ENCODE results near the gene SLC38A2. TPM values are rescaled to one million over a fixed set of nuclear protein-coding genes. Genes with fewer than 3 reads are reported as not detected.

SLC38A2 gene
- total RNA-seq, 6 experiments from 2014 or later: 787 to 1,148 (median 975) TPM

DNA sequence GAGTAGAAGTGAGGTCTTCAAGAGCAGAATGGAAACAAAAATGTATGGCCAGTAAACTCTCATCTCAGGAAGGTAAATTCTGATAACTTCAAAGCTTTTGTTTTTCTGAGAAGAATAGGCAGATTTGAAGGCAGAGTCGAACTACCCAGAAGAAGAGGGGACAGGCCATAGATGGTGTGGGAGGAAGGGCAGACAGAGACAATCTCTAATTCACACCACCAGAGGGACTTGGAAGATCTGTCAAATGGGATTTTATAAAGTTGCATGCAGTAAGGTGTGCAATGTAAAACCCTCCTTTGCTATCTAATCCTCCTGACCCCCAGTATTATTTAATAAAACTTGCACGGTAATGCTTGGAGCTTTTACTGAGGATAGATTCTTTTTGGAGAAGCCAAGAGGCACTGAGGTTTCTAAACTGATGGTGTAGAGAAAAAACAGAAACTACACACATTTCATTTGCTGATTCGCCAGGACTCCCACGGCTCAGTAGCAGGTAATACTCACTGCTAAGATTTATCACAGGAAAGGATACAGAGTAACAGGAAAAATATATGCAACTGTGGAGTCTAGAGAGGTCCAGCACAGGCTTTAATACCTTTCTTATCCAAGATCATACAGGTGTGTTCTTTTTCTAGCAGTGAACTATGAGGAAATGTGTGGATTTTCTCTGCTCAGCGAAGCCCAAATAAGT, 18.3 kb downstream of the SLC38A2 start:
- peaks cover 8% of the 10 kb centered on the region for H3K36me3 Mint-ChIP-seq (ENCODE audit: low read depth)
- no peaks in the 10 kb centered on the region for H3K9me3 Mint-ChIP-seq
- DNase-seq: no peak
- TF ChIP-seq, protein P1, sequence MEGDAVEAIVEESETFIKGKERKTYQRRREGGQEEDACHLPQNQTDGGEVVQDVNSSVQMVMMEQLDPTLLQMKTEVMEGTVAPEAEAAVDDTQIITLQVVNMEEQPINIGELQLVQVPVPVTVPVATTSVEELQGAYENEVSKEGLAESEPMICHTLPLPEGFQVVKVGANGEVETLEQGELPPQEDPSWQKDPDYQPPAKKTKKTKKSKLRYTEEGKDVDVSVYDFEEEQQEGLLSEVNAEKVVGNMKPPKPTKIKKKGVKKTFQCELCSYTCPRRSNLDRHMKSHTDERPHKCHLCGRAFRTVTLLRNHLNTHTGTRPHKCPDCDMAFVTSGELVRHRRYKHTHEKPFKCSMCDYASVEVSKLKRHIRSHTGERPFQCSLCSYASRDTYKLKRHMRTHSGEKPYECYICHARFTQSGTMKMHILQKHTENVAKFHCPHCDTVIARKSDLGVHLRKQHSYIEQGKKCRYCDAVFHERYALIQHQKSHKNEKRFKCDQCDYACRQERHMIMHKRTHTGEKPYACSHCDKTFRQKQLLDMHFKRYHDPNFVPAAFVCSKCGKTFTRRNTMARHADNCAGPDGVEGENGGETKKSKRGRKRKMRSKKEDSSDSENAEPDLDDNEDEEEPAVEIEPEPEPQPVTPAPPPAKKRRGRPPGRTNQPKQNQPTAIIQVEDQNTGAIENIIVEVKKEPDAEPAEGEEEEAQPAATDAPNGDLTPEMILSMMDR (IDR thresholded peaks at IDR 0.05): peak; percentile 47
- H3K27me3 Mint-ChIP-seq (ENCODE audit: insufficient read depth): peaks cover 21% of the 10 kb centered on the region
- no peak overlapping the region for H3K27ac Mint-ChIP-seq
- no peak overlapping the region for H3K4me3 Mint-ChIP-seq
- H3K4me1 Mint-ChIP-seq (ENCODE audit: low read depth): peaks cover 37% of the 10 kb centered on the region

DNA sequence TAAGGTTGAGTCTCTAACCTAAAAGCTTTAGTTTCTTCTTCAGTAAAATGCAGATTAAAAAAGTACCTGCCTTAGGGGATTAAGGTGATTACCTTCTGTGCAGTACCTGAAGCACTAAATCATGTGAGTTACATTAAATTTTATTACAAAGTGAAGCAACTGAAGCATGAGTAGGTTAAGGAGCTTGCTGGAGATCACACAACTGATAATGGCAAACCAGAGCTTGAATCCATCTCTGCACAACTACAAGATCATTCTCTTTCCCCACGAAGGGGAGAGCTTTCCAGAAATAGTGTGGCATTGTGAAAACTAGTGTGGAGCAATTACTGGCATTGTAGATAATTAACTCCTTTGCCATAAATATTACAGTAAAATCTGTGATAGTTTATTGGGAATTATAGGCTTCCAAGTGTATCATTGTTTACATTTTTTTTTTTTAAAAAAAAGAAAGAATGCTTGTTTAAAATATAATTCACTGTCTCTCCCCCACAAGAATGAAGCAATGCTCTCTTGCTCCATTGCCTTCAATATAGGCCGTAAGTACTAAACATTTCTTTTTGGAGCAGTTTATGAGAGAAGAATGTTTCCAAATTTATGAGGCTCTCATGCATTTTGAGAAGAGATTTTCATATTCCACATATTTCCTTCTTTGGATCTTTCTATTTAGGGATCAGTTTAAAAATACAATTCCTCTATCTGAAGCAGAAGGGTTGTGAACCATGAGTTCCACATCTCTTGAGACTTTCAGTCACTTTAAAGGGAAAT, 20.5 kb downstream of the SLC38A2 start:
- no peaks in the 10 kb centered on the region for H3K36me3 Mint-ChIP-seq (ENCODE audit: low read depth)
- H3K9me3 Mint-ChIP-seq: no peaks in the 10 kb centered on the region
- no peak for DNase-seq
- no peak overlapping the region for H3K4me3 Mint-ChIP-seq
- peaks cover 24% of the 10 kb centered on the region for H3K4me1 Mint-ChIP-seq (ENCODE audit: low read depth)
- H3K27ac Mint-ChIP-seq: no peak overlapping the region
- H3K27me3 Mint-ChIP-seq (ENCODE audit: insufficient read depth): peaks cover 13% of the 10 kb centered on the region
- TF ChIP-seq, protein P1 (IDR thresholded peaks at IDR 0.05): no peak

DNA sequence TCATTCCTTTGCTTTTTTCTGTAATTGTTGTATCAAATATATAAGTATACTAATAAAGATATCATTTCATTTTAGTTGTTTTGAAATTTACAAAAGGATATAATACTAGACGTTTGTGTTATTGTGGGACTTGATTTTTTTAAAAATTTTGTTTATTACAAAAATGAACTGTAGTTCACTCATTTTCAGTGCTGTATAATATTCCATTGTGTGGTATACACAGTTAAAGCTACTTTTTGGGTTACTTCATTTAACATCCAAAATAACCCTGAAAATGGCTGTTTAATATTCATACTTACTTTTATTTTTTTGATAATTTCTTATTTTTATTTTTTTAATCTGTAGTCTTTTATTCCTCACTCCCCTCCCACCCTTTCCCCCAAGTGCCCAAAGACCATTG, 21.4 kb downstream of the SLC38A2 start:
- TF ChIP-seq, protein P1 (IDR thresholded peaks at IDR 0.05): no peak
- no peak overlapping the region for H3K4me3 Mint-ChIP-seq
- no peaks in the 10 kb centered on the region for H3K36me3 Mint-ChIP-seq (ENCODE audit: low read depth)
- H3K4me1 Mint-ChIP-seq (ENCODE audit: low read depth): peaks cover 24% of the 10 kb centered on the region
- no peak for DNase-seq
- no peak overlapping the region for H3K27ac Mint-ChIP-seq
- H3K9me3 Mint-ChIP-seq: no peaks in the 10 kb centered on the region
- peaks cover 4% of the 10 kb centered on the region; the same call in 1 of the 2 replicates for H3K27me3 Mint-ChIP-seq (ENCODE audit: insufficient read depth)

DNA sequence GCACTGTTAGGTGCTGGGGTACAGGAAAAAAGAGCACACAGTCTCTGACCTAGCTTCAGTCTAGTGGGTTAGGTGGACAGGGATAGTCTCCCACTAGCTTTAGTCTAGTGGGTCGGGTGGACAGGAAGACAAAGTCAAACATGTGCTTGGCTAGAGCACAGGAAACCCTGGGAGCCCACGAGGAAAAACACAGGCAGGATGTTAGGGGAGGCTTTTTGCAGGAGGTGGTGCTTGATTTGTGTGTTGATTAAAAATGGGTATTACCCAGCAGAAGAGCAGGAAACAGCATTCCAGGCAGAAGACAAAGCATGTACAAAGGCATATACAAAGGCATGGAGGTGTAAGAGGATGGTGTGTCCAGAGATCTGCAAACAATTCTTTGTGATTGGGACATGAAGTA, 23.3 kb downstream of the SLC38A2 start:
- Mint-ChIP-seq H3K27ac (no peak overlapping the region), H3K36me3 (ENCODE audit: low read depth) (no peaks in the 10 kb centered on the region), H3K4me1 (ENCODE audit: low read depth) (peaks cover 24% of the 10 kb centered on the region), H3K27me3 (ENCODE audit: insufficient read depth) (no peaks in the 10 kb centered on the region; the same call in 1 of the 2 replicates), H3K9me3 (no peaks in the 10 kb centered on the region), H3K4me3 (no peak overlapping the region)
- TF ChIP-seq, protein P1 (IDR thresholded peaks at IDR 0.05): no peak
- no peak for DNase-seq

DNA sequence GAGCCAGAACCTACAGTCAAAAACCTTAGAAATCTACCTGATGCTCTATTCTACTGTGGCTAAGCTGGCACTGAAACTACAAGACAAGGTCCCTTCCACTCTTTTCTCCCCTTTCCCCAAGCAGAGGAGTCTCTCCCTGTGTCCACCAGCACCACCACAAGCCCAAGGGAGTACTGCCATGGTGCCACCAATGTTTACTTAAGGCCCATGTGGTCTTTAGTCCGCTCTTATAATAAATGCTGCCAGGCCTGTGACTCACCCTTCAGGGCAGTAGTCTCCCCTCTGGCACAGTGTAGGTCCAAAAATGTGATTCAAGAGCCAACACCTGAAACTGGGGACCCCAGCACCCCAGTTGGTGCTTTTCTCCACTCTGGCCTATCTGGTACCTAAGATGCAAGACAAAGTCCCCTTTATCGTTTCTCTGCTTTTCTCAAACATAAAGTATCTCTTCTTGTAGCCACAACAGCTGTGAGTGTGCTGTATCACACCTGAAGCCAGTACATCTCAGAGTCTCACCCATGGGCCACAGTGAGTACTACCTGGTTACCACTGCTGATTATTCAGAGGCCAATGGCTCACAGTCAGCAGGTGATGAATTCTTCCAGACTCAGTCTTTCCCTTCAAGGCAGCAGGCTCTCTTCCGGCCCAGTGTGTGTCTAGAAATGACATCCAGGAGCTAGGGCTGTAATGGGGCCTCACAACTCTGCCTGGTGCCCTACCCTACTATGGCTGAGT, 29.3 kb downstream of the SLC38A2 start:
- H3K4me3 Mint-ChIP-seq: no peak overlapping the region
- no peaks in the 10 kb centered on the region for H3K9me3 Mint-ChIP-seq
- peaks cover 1% of the 10 kb centered on the region; the same call in 1 of the 2 replicates for H3K27me3 Mint-ChIP-seq (ENCODE audit: insufficient read depth)
- peak overlapping the region; percentile 6; the same call in 1 of the 2 replicates for H3K27ac Mint-ChIP-seq
- H3K36me3 Mint-ChIP-seq (ENCODE audit: low read depth): no peaks in the 10 kb centered on the region; the same call in 1 of the 2 replicates
- DNase-seq: no peak
- TF ChIP-seq, protein P1 (IDR thresholded peaks at IDR 0.05): no peak
- H3K4me1 Mint-ChIP-seq (ENCODE audit: low read depth): peaks cover 16% of the 10 kb centered on the region
